ENCODE data around the gene LRRC8D.

Gene LRRC8D

DNA sequence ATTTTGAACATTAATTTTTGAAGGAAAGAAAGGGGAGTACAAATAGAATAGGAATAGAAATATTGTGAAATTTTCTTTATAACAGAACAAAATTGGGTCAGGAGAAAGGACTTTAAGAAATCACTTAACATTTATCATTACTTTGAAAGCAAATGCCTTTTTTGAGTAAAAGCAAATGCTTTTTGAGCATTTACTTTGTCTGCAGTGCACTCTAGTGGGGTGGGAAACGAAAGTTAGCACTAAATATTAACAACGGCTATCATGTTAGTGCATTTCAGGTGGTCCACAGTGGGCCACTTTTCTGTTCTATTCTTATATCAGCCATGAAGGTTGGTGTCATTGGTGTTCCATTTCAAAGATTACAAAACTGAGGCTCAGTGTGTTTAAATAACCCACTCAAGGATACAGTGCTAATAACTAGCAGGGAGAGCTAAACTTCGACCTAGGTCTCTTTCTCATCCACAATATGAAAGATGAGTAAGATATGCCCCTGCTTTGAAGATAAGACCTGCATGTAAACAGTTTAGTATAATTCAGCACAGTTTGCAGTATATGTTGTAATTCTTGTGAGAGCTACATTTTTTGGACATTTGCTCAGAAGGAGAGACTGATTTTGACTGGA, 13.4 kb downstream of the LRRC8D start:
- no peak for DNase-seq

DNA sequence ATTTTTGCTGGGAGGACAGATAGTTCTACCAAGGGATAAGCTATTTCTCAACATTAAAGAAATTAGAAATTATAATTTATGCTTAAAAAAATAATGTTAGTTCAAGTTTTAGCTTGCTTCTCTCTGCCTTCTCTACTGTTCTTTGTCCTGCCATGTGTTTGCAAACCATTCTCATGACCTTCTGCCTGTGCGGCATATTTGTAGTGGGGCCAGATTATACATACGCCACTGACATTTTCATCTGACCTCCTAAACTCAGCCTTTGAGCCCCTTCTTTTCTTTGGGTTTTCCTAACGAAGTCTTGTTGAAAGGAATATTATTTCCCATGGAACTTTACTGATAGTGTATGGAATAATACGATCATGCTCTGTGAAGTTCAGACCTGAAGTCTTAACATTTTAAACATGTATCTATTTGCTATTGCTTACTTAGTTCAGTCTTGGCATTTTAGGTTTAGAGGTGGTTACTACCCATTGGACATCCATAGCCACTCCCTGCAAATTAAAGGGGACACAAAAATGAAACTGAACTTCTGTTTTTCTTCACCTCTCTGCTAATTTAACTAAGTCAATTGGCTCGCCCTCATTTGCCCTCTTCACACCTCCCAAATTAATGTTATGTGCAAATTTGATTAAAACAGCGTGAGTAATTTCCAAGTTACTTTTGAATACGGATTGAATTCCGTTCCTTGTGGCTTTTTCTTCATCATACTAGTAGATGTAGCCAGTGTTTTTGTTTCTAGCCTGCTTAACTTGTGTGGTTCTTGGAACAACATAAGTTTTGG, 15.6 kb downstream of the LRRC8D start:
- DNase-seq = no peak

DNA sequence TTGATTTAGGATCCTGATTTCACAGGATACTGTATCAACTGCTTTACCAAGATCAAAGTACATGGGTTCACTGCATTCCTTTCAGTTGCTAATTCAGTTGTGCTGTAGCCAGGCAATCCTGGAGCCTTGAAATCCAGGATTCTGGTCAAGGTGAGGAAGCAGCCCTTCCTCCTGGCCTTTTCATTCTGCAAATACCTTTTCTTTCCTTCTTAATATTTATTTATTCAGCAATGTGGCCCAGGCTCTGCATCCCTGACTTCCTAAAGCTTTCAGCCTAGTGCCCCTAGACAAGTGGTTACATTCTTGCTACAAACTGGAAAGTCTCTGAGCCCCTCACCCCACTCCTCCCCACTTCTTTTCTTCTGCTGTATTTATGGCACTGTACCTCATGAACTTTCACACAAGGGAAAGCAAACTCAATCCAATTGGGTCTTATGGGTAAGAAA, 16.2 kb downstream of the LRRC8D start:
- no peak for DNase-seq

DNA sequence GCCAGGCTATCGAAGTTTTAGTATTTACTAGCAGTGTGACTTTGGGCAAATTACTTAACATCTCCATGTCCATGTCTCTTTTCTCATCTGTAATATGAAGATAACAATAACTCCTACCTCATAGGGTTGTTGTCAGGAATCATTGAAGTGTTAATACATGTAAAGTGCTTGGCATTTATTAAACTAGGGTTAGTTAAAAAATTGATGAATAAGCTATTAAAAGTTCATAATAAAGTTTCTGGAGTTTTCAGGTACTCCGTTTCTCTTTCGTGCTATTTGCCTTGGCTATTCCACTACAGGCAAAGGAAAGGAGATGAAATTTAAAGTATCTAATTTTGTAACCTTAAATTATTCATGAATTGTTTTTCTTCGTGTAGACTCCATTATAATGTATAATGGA, 16.7 kb downstream of the LRRC8D start:
- DNase-seq = no peak

DNA sequence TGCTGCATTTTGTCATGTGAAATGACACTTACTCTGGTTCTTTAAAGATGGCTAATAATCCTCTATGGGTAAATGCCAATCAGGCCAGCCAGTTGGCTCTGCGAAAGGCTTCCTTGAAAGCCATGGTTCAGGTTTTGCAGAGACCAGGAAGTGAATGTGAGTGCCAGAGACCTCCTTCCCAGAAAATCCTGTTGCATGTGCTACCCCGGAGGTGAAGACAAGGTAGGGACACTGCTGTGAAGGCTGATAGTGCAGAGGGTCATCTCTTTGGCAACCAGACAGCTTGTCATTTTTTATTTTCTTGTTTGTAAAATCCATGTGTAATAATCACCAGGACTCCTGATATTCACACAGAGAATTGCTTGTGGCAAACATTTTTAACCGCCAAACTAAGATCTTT, 18.7 kb downstream of the LRRC8D start:
- DNase-seq = no peak

DNA sequence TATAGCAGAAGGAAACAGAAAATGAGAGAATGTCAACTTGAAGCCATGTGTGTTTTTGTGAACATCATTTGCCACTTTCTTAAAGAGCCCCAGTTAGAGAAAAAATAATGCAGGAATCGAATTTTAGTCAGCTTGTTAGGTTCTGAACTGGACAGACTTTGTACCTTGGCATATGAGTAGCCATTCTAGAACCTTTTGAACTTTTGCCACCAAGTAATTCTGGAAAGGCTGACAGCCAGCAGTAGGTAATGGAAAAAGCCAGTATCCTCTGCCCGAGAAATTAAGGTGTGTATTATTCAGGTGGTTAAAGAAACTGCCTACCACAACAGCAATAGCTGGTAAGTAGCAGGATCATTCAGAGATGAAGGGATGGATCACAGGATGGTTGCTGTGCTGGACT, 20.7 kb downstream of the LRRC8D start:
- DNase-seq = no peak

DNA sequence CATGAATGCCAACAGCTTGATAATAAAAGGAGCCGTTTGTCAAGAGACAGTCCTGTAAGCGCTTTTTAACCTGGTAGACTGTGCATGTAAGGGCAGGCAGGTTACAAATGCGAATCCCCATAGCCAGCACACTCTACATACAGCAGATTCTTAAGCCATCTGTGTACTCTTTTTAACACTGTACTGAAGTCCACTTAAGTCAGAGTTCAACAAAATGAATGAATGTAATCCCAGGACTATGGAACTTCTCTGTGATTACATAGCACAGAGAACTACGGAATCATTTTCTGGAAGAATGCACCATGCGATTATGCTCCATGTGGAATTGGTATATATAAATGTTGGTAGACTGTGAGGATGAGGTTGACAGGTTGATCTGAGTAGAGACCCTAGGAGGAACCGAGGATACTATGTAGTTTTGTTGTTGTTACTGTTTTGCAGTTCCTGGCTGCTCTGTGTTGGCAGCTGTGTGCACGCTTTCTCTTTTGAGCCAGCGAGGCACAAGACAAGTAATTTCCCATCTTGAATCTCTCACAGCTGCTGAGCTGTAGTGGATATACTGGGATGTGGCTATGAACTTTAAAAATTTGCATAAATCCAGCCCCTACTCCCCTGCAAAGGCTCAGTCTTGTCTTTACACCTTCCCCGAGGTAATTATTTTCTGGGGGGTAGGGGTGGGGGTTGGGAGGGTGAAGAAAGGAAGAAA, 21.9 kb downstream of the LRRC8D start:
- no peak for DNase-seq

DNA sequence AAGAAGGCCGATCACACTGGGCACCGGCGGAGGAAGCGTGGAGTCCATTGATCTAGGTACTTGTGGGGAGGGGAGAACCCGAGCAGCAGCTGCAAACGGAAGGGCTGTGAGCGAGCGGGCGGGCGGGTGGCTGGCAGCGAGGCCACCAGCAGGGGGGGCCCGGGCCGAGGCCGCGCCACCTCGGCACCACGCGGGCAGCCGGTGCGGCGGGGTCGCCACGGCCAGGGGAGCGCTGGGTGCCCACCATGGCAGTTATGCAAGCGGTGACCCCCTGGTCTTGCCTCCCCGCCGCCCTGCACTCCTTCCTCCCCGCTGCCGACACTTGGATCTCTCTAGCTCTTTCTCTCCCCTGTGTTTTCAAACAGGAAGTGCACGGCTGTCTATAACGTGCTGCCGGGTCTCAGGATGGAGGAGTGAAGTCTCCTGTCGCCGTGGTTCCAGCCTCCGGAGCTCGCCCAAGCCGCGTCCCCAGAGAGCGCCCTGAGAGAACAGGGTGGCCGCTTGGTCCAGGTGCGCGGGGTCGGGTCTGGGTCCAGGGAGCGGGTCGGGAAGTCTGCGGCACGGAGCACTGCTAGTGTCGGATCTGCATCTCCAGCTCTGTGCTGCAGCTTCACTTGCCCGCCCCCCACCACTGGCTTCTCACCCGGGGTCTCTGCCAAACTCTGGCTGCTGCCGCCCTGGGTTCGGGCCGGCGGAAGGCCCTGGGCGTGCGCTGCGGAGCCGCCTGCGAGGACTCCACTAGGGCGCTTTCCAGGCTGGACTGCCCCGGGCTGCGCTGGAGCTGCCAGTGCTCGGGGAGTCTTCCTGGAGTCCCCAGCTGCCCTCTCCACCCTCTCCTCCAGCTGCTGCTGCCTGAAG, 22.7 kb downstream of the LRRC8D start:
- DNase-seq = peak; percentile 74

DNA sequence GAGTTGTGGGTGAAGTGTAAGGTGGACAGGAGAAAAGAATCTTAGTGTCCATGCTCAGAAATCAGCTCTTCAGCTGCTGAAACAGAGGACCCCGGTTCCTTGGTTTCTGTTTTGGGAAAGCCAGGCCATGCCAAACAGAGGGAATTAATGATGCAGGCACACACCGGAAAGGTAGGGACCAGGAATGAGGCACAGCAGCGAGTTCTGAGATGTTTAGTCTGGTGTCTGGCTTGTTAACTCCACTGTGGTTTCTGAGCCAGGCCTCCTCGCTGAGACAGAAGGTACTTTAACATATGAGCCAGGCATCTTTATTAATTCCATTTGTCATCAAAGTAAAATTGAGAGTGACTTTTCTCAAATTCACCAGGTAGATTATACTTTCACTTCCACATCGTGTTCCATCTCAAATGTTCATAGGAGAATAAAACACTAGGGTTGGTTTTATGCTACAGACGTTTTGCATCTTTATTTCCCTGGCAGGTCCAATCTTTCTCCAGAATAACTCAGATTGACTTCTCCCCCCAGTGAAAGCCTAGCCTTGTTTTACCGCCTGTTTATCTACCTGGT, 23.5 kb downstream of the LRRC8D start:
- no peak for DNase-seq

DNA sequence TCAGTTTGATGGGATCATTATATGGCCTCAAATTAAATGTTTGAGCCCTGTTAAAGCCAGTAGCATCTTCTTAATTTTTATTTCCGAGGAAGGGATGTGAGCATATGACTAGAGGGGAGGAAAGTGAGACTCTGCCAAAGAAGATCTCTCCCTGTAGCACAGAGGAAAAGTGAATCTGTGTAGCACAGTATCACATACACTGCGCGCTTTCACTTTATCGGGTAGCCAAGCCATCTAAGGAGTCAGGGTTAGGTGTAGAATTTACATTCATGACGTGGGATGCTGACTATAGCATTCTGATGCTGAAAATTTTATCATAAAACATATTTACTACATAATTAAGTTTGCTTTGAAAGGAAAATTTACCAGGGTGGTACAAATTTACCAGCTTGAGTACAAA, 24.0 kb downstream of the LRRC8D start:
- no peak for DNase-seq

DNA sequence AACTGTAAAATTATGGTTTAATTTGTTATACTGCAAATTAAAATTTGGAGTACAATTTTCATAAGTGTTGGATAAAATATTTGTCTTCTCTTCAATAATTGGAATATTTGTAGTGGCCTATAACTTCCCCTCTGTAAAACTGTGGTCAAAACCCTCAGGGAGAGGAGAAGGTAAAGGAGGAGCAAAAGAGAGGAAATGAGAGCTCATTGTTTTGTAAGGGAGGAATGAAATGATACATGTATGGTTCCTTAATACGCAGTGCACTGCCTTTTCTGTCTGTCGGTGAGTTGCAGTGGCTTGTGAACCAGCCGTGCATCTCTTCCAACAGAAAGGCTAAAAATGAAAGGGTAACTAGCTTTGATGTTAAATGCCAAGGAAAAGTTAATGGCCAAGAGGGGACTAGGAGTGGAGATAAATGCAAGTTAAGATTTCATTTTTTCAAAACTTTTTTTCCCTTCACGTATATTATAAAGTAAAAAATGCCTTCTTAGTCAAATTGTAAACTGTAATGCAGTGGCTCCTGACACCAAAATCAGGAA, 26.4 kb downstream of the LRRC8D start:
- no peak for DNase-seq

DNA sequence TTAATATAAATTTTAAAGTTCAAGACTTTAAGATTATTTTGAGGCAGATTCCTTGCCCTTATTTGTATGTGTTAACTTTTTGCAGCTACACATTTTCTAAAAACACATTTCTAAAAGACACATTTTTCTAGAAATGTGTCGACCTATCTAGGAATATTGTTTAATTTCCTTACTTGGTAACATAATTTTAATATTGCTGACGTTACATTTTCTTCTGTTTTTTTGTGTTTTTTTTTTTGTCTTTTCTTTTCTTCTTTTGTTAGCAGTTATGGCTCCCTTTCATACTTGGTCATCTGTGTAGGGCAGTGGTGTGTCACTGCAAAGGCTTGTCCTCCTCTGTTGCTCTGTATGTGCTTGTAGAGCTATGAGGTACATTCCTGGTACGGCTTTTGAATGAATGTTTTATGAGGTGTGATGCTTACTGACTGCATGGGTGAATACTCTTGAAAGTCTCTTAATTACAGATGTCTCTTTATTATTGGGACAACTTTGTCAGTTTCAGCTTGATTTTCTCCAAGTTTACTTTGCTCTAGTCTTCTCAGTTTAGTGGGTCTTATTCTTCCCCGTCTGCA, 30.1 kb downstream of the LRRC8D start:
- no peak for DNase-seq

DNA sequence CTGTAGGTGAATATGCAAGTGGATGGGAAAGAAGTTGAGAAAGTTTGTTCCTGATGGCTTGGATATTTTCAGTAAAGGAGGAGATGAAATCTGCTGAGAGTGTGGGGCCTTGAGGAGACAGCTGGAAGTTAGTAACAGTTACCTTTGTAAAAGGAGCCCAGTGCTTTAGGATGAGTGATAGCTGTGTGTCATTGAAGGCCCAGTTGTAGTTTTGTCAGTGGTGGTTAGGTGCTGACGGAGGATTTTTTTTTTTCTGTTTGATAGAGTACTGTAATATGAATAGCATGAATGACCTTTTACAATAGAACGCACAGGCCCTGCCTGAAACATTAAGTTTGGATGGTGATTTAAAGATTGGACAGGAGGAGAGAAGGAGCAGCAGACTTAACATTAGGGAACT, 33.3 kb downstream of the LRRC8D start:
- DNase-seq = no peak

DNA sequence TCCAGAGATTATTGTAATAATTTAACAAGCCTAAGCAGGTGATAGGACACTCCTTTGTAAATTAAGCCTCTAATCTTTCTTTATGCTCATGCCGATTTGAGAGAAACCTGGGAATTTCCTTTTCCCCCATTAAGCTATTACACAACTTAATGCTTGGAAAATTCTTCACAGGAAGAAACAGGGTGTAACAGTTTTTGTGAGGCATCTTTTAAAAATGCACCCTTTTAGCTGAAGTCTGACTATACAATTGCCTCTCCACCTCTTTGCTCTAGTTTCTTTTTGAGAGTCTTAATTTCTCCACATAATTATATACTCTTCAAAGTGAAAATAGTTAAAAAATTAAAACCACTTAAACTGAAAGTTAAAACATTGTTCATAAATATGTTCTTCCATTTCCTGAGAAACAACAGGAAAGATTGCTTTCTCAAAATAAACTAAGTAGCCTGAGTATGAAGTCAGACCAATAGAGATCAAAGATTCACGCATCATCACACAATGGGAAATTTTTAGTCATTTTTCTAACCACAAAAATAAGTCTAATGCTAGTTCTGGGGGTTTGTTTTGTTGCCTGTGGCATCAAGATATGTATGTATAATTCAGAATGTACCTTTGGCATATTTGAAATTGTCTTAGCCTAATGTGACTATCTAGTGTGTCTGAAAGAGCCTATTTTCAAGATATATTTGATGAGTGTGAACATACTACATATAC, 34.7 kb downstream of the LRRC8D start:
- no peak for DNase-seq

DNA sequence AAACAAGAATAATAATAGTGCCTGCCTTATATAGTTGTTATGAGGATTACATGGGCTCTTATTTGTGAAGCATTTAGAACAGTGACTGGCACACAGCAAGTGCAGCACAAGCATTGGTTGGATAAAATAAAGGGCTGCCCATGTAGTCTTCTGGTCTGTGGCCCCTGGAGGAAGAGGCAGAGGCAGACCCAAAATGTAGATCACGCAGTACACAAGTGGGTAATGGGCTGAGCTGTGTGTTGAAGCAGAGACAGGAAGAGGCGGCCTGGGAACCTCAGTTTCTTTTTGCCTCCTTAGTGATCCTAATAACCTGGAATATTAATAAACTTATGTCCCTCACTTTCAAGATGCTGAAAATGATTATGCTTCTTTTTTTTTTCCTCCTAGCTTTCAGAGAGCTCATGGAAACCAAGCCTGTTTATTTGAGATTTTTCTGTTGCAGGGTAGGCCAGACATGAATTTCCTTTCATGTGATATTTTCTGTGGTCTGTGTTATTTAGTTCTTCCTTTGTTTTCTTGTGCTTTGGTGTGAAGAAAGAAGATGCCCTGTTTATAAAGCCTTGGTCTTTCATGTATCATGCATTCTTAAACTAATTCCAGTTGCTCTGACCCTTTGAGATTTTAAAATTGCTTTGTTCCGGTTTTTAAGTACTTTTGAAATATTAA, 42.5 kb downstream of the LRRC8D start:
- no peak for DNase-seq

DNA sequence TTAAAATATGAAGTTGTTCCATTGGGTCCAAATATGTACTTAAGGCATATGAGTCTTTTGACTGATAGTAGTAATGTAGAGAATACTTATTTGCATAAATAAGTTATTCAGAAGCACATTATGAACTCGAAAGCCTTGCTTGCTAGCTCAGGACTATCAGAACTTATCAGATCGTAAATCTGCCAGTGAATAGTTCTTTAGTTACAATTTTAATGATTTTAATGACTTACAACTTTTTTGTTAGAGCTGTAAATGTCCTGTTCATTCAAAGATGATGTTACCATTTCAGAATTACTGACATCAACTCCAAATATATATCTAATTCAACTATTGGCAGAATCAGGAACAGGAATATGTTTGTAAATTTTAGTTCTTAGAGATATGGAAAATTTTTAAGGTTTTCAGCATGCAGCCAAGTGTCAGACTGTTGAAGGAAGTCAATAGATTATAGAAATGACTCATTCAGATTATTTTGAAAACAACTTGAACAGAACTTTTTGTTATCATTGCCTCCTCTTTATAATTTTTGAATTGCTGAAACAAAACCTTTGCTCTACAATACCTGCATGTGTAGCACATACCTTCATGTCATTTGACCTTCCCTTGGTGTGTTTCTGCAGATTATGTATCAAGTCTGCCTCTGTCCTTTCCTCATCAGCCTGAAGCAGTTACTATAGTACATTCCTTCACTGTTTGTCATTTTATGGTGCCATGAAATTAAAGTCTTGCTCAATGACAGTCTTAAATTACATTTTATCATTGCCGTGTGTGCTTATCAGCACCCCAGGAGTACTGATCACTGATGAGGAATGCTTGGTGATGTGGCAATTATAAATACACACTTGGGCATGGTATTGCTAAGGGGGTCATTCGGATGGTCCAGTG, 44.9 kb downstream of the LRRC8D start:
- no peak for DNase-seq

DNA sequence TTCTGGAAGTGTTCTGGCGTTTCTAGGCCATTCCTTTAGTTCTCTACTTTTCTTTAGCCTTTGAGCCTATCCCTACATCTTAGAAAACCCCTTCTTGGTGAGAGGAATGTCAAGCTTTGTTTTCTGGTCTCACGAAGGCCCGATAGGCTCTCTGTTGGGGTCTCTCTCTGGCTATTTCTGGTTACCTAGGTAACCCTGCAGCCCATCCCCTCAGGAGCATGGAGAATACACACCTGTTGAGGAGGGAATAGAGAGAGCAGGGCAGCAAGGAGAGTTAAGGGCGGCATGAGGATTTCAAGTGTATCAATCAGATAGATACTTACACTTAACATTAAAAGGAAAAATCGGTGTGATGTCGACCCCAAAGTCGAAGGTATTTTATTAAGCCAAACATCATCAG, 45.7 kb downstream of the LRRC8D start:
- no peak for DNase-seq

DNA sequence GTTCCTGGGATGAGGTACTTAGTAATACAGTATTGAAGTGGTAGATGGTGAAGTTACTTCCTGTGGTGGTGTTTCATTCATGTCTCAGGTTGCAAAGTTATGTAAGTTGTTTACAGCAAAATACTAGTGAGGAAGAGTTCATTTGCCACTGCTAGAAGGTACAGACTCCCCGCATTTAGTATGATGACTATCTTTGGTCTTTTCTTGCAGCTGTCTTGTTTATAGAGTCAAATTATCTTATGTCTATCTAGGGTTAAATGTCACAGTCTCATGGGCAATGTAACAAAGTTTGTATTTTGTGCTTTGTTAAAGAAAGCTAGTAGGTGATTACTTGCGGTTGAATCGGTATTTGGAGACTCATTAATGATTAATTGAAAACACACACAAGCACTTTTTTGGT, 50.2 kb downstream of the LRRC8D start:
- no peak for DNase-seq

DNA sequence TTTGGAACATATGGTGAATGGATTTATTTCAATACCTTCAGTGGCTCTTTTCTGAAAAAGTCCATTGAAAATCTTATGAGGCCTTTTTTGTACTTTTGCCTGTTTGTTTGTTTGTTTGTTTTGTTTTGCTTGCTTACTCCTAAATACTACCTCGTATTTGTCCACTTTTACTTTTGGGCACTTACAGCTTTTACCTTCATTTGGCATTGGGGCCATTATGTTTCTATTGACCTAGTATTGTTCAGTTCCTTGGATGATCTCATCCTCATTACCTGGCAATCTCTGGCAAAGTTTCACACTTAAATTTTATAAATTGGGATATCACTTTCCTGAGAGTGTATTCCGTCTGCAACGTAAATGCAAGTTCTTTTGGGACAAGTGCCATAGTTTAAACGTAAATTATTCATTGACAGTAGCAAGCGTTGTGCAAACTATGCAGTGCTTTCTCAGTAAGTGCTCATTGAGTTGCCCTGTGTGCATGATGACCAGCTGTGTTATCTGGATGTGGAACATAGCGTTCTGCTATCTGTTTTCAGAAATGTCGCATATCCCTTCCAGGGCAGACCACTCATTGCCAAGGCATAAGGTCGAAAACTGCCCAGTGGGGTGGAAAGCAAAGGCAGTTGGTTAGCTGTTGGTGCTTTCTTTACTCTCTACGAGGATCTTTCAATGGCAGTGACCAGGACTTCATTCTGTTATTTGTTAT, 51.1 kb downstream of the LRRC8D start:
- no peak for DNase-seq
